AG09309 (cell line): ENCODE results near the gene CD244.

Source experiments
- DNase-seq: peaks from one replicate; pipeline ENCODE4 v3.0.0-alpha.2; 2010; ENCODE audit warnings: low read depth
- H3K4me3 ChIP-seq: 2 replicates; pipeline ENCODE4 v1.5.1; 2011; ENCODE audit warnings: mild to moderate bottlenecking, low read depth, low read length, moderate library complexity; ENCODE audit not compliant: control insufficient read depth
- CTCF ChIP-seq: IDR thresholded peaks from 2 replicates; pipeline ENCODE4 v1.5.1; 2011; ENCODE audit warnings: mild to moderate bottlenecking, low read depth, low read length, inconsistent platforms; ENCODE audit not compliant: insufficient read depth, control insufficient read depth; ENCODE audit errors: missing control alignments

The CD244 gene

GRCh38 chr1:160865337-160865736 lies 2.6 kb upstream of the CD244 start:
- H3K4me3 ChIP-seq = no peak overlapping the region
- DNase-seq = no peak
- TF ChIP-seq CTCF = no peak

DNA sequence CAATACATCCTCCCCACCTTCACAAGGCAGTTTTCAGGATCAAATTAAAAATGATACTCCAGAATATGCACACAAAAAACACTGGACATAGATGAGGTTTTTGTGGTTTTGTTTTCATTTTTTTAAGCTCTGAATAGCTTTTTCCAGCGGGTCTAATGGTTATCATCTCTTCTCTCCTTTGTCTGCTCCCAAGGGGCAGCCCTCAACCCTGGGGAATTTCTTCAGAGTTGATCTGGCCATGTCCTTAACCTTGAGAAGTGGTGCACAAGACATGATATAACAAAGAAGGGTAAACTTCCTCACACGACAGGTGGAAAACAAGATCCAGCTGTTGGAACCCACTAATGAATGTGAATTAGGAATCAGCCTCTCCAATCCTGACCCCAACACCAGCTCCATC lies 1.5 kb upstream of the CD244 start:
- no peak for TF ChIP-seq CTCF
- H3K4me3 ChIP-seq = no peak overlapping the region
- no peak for DNase-seq

GRCh38 chr1:160863774-160864131 lies 1.1 kb upstream of the CD244 start:
- DNase-seq = no peak
- no peak overlapping the region for H3K4me3 ChIP-seq
- TF ChIP-seq CTCF = no peak

DNA sequence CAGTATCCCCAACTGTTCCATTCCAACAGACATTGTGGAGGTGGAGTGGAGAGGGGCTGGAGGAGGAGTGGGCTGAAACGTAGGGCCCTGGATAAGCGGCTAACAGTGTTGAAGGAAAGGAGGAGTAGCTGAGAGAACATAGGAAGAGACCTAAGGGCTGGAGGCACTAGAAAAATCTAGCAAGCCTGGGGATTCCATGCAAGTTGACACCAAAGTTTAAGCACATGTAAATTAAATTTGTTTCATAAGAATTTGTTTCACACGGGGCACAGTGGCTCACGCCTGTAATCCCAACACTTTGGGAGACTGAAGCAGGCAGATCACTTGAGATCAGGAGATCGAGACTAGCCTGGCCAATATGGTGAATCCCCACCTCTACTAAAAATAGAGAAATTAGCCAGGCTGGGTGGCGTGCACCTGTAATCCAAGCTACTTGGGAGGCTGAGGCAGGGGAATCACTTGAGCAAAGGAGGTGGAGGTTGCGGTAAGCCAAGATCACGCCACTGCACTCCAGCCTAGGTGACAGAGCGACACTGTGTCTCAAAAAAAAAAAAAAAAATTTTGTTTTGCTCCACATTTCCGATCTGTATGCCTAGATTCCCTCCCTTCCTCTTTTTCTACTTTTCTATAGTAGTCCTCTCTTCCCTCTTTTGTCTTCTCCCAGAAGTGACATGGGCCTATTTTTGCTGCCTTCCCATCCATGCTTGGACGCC lies 530 bp upstream of the CD244 start:
- no peak overlapping the region for H3K4me3 ChIP-seq
- DNase-seq = no peak
- TF ChIP-seq CTCF = no peak

- no peak overlapping the region for H3K4me3 ChIP-seq
- TF ChIP-seq CTCF = no peak
- no peak for DNase-seq
Observed at GRCh38 chr1:160860840-160861505, 1.7 kb downstream of the CD244 start.

GRCh38 chr1:160859166-160859565 lies 3.5 kb downstream of the CD244 start:
- no peak overlapping the region for H3K4me3 ChIP-seq
- TF ChIP-seq CTCF = no peak

More at GRCh38 chr1:160859166-160859565, 3.5 kb downstream of the CD244 start:
- no peak for DNase-seq
